Cardiac fibroblast (primary cell): Measurements from ENCODE around the gene EID2B.
A peak's percentile ranks its signal among the peaks of the same experiment; 100 is the strongest.

Experiments used
- DNase-seq, 2 donors: peaks; one replicate each; pipeline versions ENCODE4 v3.0.0 to v3.0.0-alpha.2; 2010; ENCODE audit warnings: low read depth in 2 of 2
- H3K4me3 ChIP-seq, 2 donors: replicated peaks in 1 of 2; 1 replicate in 1 of 2; 2 replicates in 1 of 2; pipeline ENCODE4 v1.5.1; 2011; ENCODE audit warnings: low read depth in 2 of 2, low read length in 2 of 2, mild to moderate bottlenecking in 2 of 2, moderate library complexity in 1 of 2
- CTCF ChIP-seq: IDR thresholded peaks from one replicate; pipeline ENCODE4 v1.5.1; 2011; ENCODE audit warnings: low read depth, mild to moderate bottlenecking, low read length, inconsistent platforms

The EID2B gene

GRCh38 chr19:39497996-39498797 lies 34.5 kb downstream of the EID2B start:
- peak in 1 of 2 donors; percentile 42 for DNase-seq
- no peak for TF ChIP-seq CTCF
- no peak overlapping the region for H3K4me3 ChIP-seq

GRCh38 chr19:39497701-39497995 lies 35.0 kb downstream of the EID2B start:
- no peak for DNase-seq
- peak; percentile 11 for TF ChIP-seq CTCF
- no peak overlapping the region for H3K4me3 ChIP-seq

- no peak overlapping the region for H3K4me3 ChIP-seq
- TF ChIP-seq CTCF, result no peak
These were observed 36.6 kb downstream of the EID2B start for GRCh38 chr19:39496063-39496462.

GRCh38 chr19:39494661-39495060 lies 38.0 kb downstream of the EID2B start:
- DNase-seq, result no peak
- TF ChIP-seq CTCF, result no peak
- H3K4me3 ChIP-seq, result no peak overlapping the region

More at GRCh38 chr19:39496063-39496462, 36.6 kb downstream of the EID2B start:
- no peak for DNase-seq

- DNase-seq, result no peak
- H3K4me3 ChIP-seq, result no peak overlapping the region
- TF ChIP-seq CTCF, result no peak
These were observed 39.9 kb downstream of the EID2B start for GRCh38 chr19:39492788-39493187.

- TF ChIP-seq CTCF, result no peak
- no peak overlapping the region for H3K4me3 ChIP-seq
- DNase-seq, result no peak
These were observed 40.4 kb downstream of the EID2B start for GRCh38 chr19:39492225-39492624.

GRCh38 chr19:39489756-39490155 lies 42.9 kb downstream of the EID2B start:
- H3K4me3 ChIP-seq, result no peak overlapping the region
- TF ChIP-seq CTCF, result no peak
- no peak for DNase-seq
